Measurements from ENCODE around the gene ANKRD37. TPM values are rescaled to one million over a fixed set of nuclear protein-coding genes. Genes with fewer than 3 reads are reported as not detected.

The ANKRD37 gene
- total RNA-seq, 1 experiment from 2014 or later: 5.1 TPM

- in situ Hi-C loops (cut with HindIII; ENCODE audit: low pct_unique_long_range_greater_than_20kb, low sequenced_read_pairs): no loop called here
- ChIA-PET POLR2A (no interaction called here), CTCF (no interaction called here)
- Histone ChIP-seq H3K27me3 (ENCODE audit: control insufficient read depth, insufficient read depth, low read length) (no peaks in the 10 kb centered on the region), H3K4me1 (ENCODE audit: control insufficient read depth, insufficient read depth, low read length) (no peaks in the 10 kb centered on the region), H3K9me3 (ENCODE audit: control insufficient read depth, insufficient read depth, low read depth, low read length) (no peaks in the 10 kb centered on the region), H3K27ac (ENCODE audit: low read length) (no peak overlapping the region), H3K4me3 (ENCODE audit: low read depth in 2 of 2, low read length in 2 of 2) (no peak overlapping the region), H3K36me3 (ENCODE audit: control insufficient read depth, insufficient read depth, low read length) (no peaks in the 10 kb centered on the region; the same call in 1 of the 2 replicates)
- ATAC-seq (no peak), DNase-seq (ENCODE audit: low read depth, low spot score) (no peak)
- intact Hi-C loops (cut with micrococcal nuclease; ENCODE audit: unreplicated experiment): no loop called here
- no peak for TF ChIP-seq POLR2AphosphoS5 (IDR thresholded peaks at IDR 0.05; ENCODE audit: low read depth, low read length)
- no peak for TF ChIP-seq SIN3A (IDR thresholded peaks at IDR 0.05; ENCODE audit: borderline replicate concordance, insufficient read depth, low read depth, low read length)
- TF ChIP-seq CTCF (IDR thresholded peaks at IDR 0.05): no peak
- no peak for TF ChIP-seq REST (IDR thresholded peaks at IDR 0.05; ENCODE audit: insufficient read depth in 1 of 2, low read depth in 2 of 2, low read length in 1 of 2)
- TF ChIP-seq TCF7L2 (IDR thresholded peaks at IDR 0.05; ENCODE audit: low read depth, low read length): no peak
- no TSS peak for BruUV-seq (replicated peaks)
Observed at GRCh38 chr4:185358959-185359358, 37.7 kb upstream of the ANKRD37 start.

DNA sequence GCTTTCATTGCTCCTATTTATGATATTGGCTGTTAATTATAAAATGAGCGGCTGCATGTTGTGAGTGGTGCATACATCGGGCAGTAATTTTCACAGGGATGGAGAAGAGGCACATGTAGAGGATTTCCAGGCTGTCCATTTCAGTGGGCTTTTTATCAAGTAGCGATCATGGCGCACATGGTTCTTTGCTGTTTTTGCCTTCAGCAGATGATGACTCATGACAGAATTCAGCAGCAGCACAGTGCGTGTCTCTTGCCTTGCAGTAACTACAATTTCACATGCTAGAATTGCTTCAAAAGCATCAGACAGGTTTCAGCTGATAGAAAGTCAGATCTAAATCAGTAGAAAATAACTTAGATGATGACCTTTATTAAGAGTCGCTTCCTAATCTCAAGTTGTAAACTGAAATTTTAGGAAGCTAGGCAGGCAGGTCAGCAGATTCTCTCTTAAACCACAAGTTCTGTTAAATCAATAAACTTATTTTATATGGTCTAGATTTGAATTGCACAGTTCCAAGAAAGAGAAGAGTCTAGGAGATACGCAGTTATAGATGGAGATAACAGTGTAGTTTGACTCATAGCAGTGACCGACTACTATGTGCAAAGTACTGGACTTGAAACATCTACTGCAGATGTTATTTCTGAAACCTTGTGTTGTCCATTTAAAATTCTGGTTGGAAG lies 36.7 kb upstream of the ANKRD37 start:
- no peak overlapping the region for H3K27ac ChIP-seq (ENCODE audit: low read length)
- no peak for ATAC-seq

More for the DNA sequence above, 36.7 kb upstream of the ANKRD37 start:
- in situ Hi-C loops (cut with HindIII; ENCODE audit: low pct_unique_long_range_greater_than_20kb, low sequenced_read_pairs) (no loop called here), intact Hi-C loops (cut with micrococcal nuclease; ENCODE audit: unreplicated experiment) (no loop called here)
- Histone ChIP-seq H3K27me3 (ENCODE audit: control insufficient read depth, insufficient read depth, low read length) (no peaks in the 10 kb centered on the region), H3K9me3 (ENCODE audit: control insufficient read depth, insufficient read depth, low read depth, low read length) (no peaks in the 10 kb centered on the region), H3K4me1 (ENCODE audit: control insufficient read depth, insufficient read depth, low read length) (no peaks in the 10 kb centered on the region), H3K4me3 (ENCODE audit: low read depth in 2 of 2, low read length in 2 of 2) (no peak overlapping the region), H3K36me3 (ENCODE audit: control insufficient read depth, insufficient read depth, low read length) (no peaks in the 10 kb centered on the region; the same call in 1 of the 2 replicates)
- TF ChIP-seq CTCF (IDR thresholded peaks at IDR 0.05): no peak
- TF ChIP-seq POLR2AphosphoS5 (IDR thresholded peaks at IDR 0.05; ENCODE audit: low read depth, low read length): no peak
- TF ChIP-seq REST (IDR thresholded peaks at IDR 0.05; ENCODE audit: insufficient read depth in 1 of 2, low read depth in 2 of 2, low read length in 1 of 2): no peak
- TF ChIP-seq TCF7L2 (IDR thresholded peaks at IDR 0.05; ENCODE audit: low read depth, low read length): no peak
- TF ChIP-seq SIN3A (IDR thresholded peaks at IDR 0.05; ENCODE audit: borderline replicate concordance, insufficient read depth, low read depth, low read length): no peak
- ChIA-PET POLR2A (no interaction called here), CTCF (no interaction called here)
- no TSS peak for BruUV-seq (replicated peaks)
- no peak for DNase-seq (ENCODE audit: low read depth, low spot score)

All from Panc1 (cell line).